Osteocyte (in vitro differentiated cells): Measurements from ENCODE around the gene TP63. TPM values are rescaled to one million over a fixed set of nuclear protein-coding genes. Genes with fewer than 3 reads are reported as not detected.

ENCODE experiments used
- DNase-seq: peaks from one replicate; pipeline ENCODE4 v3.0.0; 2021; ENCODE audit warnings: mixed read lengths; ENCODE audit not compliant: unreplicated experiment; ENCODE audit errors: extremely low spot score
- H3K27ac Mint-ChIP-seq: one replicate; pipeline ENCODE4 v1.8.0; 2021; ENCODE audit warnings: mild to moderate bottlenecking, mixed read lengths; ENCODE audit not compliant: unreplicated experiment
- H3K27me3 Mint-ChIP-seq: one replicate; pipeline ENCODE4 v1.8.0; 2021; ENCODE audit warnings: mixed read lengths; ENCODE audit not compliant: unreplicated experiment
- H3K36me3 Mint-ChIP-seq: one replicate; pipeline ENCODE4 v1.8.0; 2021; ENCODE audit warnings: mixed read lengths; ENCODE audit not compliant: unreplicated experiment
- H3K4me1 Mint-ChIP-seq: one replicate; pipeline ENCODE4 v1.8.0; 2021; ENCODE audit warnings: mixed read lengths; ENCODE audit not compliant: unreplicated experiment
- H3K4me3 Mint-ChIP-seq: one replicate; pipeline ENCODE4 v1.8.0; 2021; ENCODE audit warnings: mild to moderate bottlenecking, moderate library complexity, mixed read lengths; ENCODE audit not compliant: unreplicated experiment
- H3K9me3 Mint-ChIP-seq: one replicate; pipeline ENCODE4 v1.8.0; 2021; ENCODE audit warnings: mixed read lengths; ENCODE audit not compliant: unreplicated experiment
- total RNA-seq: library from RNA; stranded (reverse); gene quantifications from 2 replicates; pipeline ENCODE4 v1.2.1, GENCODE V29; 2021
- TF ChIP-seq, protein P1 (sequence below): fragments of 200-600 bp; sonication (generic); IDR thresholded peaks from 2 replicates; pipeline ENCODE4 v1.5.0; 2021; ENCODE audit warnings: antibody characterized with exemption, mild to moderate bottlenecking, moderate library complexity

TP63 gene
- total RNA-seq, 1 donor from 2014 or later, result 0.16 TPM

GRCh38 chr3:189941125-189941524 lies 309.9 kb downstream of the TP63 start:
- H3K27ac Mint-ChIP-seq, result no peak overlapping the region
- H3K4me3 Mint-ChIP-seq, result no peak overlapping the region
- no peaks in the 10 kb centered on the region for H3K9me3 Mint-ChIP-seq
- no peaks in the 10 kb centered on the region for H3K27me3 Mint-ChIP-seq
- H3K36me3 Mint-ChIP-seq, result no peaks in the 10 kb centered on the region
- DNase-seq, result no peak
- TF ChIP-seq, protein P1, sequence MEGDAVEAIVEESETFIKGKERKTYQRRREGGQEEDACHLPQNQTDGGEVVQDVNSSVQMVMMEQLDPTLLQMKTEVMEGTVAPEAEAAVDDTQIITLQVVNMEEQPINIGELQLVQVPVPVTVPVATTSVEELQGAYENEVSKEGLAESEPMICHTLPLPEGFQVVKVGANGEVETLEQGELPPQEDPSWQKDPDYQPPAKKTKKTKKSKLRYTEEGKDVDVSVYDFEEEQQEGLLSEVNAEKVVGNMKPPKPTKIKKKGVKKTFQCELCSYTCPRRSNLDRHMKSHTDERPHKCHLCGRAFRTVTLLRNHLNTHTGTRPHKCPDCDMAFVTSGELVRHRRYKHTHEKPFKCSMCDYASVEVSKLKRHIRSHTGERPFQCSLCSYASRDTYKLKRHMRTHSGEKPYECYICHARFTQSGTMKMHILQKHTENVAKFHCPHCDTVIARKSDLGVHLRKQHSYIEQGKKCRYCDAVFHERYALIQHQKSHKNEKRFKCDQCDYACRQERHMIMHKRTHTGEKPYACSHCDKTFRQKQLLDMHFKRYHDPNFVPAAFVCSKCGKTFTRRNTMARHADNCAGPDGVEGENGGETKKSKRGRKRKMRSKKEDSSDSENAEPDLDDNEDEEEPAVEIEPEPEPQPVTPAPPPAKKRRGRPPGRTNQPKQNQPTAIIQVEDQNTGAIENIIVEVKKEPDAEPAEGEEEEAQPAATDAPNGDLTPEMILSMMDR, result no peak
- H3K4me1 Mint-ChIP-seq, result peaks cover 35% of the 10 kb centered on the region

GRCh38 chr3:189941679-189942078 lies 310.5 kb downstream of the TP63 start:
- no peaks in the 10 kb centered on the region for H3K27me3 Mint-ChIP-seq
- H3K36me3 Mint-ChIP-seq, result no peaks in the 10 kb centered on the region
- no peak for DNase-seq
- H3K27ac Mint-ChIP-seq, result no peak overlapping the region
- H3K4me3 Mint-ChIP-seq, result no peak overlapping the region
- TF ChIP-seq, protein P1, result no peak
- no peaks in the 10 kb centered on the region for H3K9me3 Mint-ChIP-seq
- peaks cover 35% of the 10 kb centered on the region for H3K4me1 Mint-ChIP-seq

DNA sequence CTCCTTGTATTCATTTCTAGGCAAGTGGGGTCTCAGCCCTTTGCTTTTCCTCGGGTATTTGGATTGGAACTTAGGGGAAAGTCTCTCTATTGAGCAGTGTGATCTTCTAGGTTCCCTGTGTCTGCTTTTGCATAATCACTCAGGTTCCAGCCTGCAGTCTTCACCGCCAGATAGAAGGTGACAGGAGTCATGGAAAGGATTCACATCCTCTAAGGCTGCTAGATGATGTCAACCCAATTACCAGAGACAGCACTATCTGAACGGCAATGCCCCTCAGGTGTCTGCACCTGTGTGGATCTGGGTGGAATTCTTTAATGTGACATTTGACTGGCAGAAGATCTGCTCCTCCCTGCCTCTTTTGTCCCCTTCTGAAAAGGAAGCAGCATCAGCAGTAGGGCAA lies 311.8 kb downstream of the TP63 start:
- Mint-ChIP-seq H3K27me3 (no peaks in the 10 kb centered on the region), H3K27ac (no peak overlapping the region), H3K9me3 (no peaks in the 10 kb centered on the region), H3K4me1 (peaks cover 33% of the 10 kb centered on the region), H3K4me3 (no peak overlapping the region), H3K36me3 (no peaks in the 10 kb centered on the region)
- TF ChIP-seq, protein P1, result no peak
- no peak for DNase-seq

DNA sequence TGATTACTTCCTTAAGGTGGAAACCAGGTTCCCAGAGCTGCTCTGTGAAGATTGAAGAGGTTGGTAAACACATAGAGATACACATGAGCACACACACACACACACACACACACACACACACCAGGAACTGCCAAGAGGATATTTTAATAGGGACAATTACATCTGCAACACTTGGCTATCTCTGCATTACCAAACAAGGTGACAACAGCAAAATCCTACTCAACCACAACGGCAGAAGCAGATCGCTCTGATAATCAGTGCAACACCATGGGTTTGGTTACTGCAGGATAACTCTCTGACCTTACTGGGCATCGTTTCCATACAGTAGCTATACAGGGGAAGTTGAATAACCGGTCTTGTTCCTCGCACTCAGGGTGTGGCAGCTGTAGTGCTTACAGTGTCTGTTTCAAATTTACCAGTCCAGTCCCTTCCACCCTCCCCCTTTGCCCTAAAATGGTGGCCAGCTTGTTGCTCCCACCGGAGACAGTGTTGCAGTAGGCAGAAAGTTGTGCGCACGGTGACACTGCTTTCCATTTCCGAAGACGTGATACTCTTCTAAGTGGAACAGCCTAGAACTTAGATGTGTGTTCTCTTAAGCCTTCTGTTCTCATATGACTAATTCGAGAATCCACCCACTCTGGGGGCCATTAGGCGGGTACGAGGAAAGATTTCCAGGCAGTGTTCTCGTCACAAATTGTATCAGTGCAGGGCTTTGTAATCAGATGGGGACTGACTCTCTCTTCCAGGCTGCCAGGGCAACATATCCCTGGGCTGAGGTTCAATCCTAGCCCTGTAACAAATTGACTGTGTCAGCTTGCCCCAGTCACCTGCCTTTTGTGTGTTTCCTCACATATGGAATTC lies 313.3 kb downstream of the TP63 start:
- no peak overlapping the region for H3K27ac Mint-ChIP-seq
- DNase-seq, result no peak
- no peak overlapping the region for H3K4me3 Mint-ChIP-seq
- H3K9me3 Mint-ChIP-seq, result no peaks in the 10 kb centered on the region
- H3K27me3 Mint-ChIP-seq, result no peaks in the 10 kb centered on the region
- TF ChIP-seq, protein P1, result no peak
- H3K36me3 Mint-ChIP-seq, result no peaks in the 10 kb centered on the region
- peaks cover 31% of the 10 kb centered on the region for H3K4me1 Mint-ChIP-seq

DNA sequence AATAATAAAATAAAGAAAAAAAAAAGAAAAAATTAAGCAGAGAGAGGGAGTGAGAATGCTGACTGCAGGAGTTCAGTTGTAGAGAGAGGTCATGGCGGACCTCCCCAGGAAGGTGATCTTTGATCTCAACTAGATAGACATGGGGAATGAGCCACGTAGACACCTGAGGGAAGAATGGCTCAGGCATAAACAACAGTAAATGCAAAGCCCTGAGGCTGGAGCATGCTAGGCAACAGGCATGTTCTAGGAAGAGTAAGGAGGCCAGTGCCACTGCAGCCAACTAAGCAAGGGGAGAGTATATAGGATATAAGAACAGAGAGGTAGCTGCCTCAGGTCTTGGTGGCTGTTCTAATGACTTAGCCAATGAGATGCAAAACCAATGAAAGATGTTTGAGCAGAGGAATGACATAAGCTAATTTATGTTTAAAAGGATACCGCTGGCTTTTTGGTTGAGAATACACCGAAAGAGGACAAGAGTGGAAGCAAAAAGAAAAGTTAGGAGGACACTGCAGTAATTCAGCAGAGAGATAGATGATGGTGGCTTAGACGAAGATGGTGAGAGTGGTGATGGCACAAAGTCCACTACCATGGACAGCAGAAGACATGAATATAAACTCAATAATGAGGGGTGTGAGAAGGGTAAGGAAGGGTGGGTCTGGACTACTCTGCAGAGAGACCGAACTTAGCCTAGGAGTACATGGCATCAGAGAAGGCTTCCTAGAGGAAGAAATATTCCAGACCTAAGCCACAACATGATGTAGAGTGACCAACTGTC lies 314.9 kb downstream of the TP63 start:
- Mint-ChIP-seq H3K9me3 (no peaks in the 10 kb centered on the region), H3K36me3 (no peaks in the 10 kb centered on the region), H3K27ac (no peak overlapping the region), H3K4me3 (no peak overlapping the region), H3K27me3 (no peaks in the 10 kb centered on the region), H3K4me1 (peaks cover 32% of the 10 kb centered on the region)
- TF ChIP-seq, protein P1, result no peak
- no peak for DNase-seq
